ENCODE results near the gene WDR20. TPM values are rescaled to one million over a fixed set of nuclear protein-coding genes. Genes with fewer than 3 reads are reported as not detected.

WDR20 gene
- total RNA-seq, 4 donors from 2014 or later: 27.3 to 39.4 (median 33.0) TPM

GRCh38 chr14:102255401-102256190 lies 115.9 kb downstream of the WDR20 start:
- no peaks in the 10 kb centered on the region for H3K27me3 ChIP-seq
- no peak overlapping the region for H3K4me3 ChIP-seq
- no peaks in the 10 kb centered on the region for H3K36me3 ChIP-seq
- H3K9me3 ChIP-seq: no peaks in the 10 kb centered on the region
- 50% methylated on average over 9 of the region's 9 CpGs for WGBS
- no peak overlapping the region for H3K27ac ChIP-seq
- DNase-seq (ENCODE audit: low spot score in 2 of 2): peak in 1 of 2 donors; percentile 24
- H3K4me1 ChIP-seq: peaks cover 5% of the 10 kb centered on the region
- TF ChIP-seq POLR2A (IDR thresholded peaks at IDR 0.05) (no peak), POLR2AphosphoS5 (IDR thresholded peaks at IDR 0.05) (no peak), EP300 (IDR thresholded peaks at IDR 0.05) (no peak), CTCF (IDR thresholded peaks at IDR 0.05) (no peak)

GRCh38 chr14:102256716-102257115 lies 117.0 kb downstream of the WDR20 start:
- Histone ChIP-seq H3K9me3 (no peaks in the 10 kb centered on the region), H3K27me3 (no peaks in the 10 kb centered on the region), H3K4me3 (no peak overlapping the region), H3K4me1 (peaks cover 5% of the 10 kb centered on the region), H3K36me3 (no peaks in the 10 kb centered on the region), H3K27ac (no peak overlapping the region)
- 73% methylated on average over 9 of the region's 9 CpGs for WGBS
- TF ChIP-seq POLR2AphosphoS5 (IDR thresholded peaks at IDR 0.05) (no peak), POLR2A (IDR thresholded peaks at IDR 0.05) (no peak)
- peak in 1 of 2 donors; percentile 26 for DNase-seq (ENCODE audit: low spot score in 2 of 2)

- Histone ChIP-seq H3K27ac (no peak overlapping the region), H3K9me3 (no peaks in the 10 kb centered on the region), H3K36me3 (no peaks in the 10 kb centered on the region), H3K4me3 (no peak overlapping the region), H3K27me3 (no peaks in the 10 kb centered on the region), H3K4me1 (peaks cover 9% of the 10 kb centered on the region)
- 94% methylated on average over 6 of the region's 6 CpGs for WGBS
- peak in 1 of 2 donors; percentile 26 for DNase-seq (ENCODE audit: low spot score in 2 of 2)
- TF ChIP-seq POLR2A (IDR thresholded peaks at IDR 0.05) (no peak), CTCF (IDR thresholded peaks at IDR 0.05) (no peak), POLR2AphosphoS5 (IDR thresholded peaks at IDR 0.05) (no peak), EP300 (IDR thresholded peaks at IDR 0.05) (no peak)
Observed at GRCh38 chr14:102258136-102258535, 118.4 kb downstream of the WDR20 start.

Other genes with a start within 250 kb of the WDR20 start
- 100 to 1,000 TPM; 556 to 753 (median 634) TPM for gene DYNC1H1, start 175.3 kb upstream of the WDR20 start, total RNA-seq
- 100 to 1,000 TPM; 240 to 651 (median 430) TPM for gene HSP90AA1, start 52.9 kb upstream of the WDR20 start, total RNA-seq
- 10 to 100 TPM; 13.0 to 25.4 (median 17.0) TPM for gene MOK, start 165.3 kb downstream of the WDR20 start, total RNA-seq
- gene ZNF839, start 179.8 kb downstream of the WDR20 start, total RNA-seq: 10 to 100 TPM in 3 of 4 donors, 1 to 10 TPM in 1; 9.2 to 41.0 (median 17.7) TPM
- 10 to 100 TPM; 28.3 to 35.1 (median 29.4) TPM for gene CINP, start 223.0 kb downstream of the WDR20 start, total RNA-seq
- 10 to 100 TPM; 12.1 to 22.6 (median 16.8) TPM for gene TECPR2, start 223.0 kb downstream of the WDR20 start, total RNA-seq

Measured in suprapubic skin (tissue), 4 donors.